H1 (cell line): ENCODE results near the gene GALNT13. TPM values are rescaled to one million over a fixed set of nuclear protein-coding genes. Genes with fewer than 3 reads are reported as not detected.

Experiments
- CTCF ChIA-PET: fragments of 300-600 bp; sonication (Branson Sonifier 250); formaldehyde crosslinking; loops from one replicate; lab custom pipeline; 2021; ENCODE audit not compliant: partially characterized antibody; lab: Charles Lee
- POLR2A ChIA-PET: fragments of 300-600 bp; sonication (Branson Sonifier 250); formaldehyde crosslinking; loops from one replicate; lab custom pipeline; 2021; ENCODE audit warnings: inconsistent platforms; ENCODE audit not compliant: partially characterized antibody; lab: Charles Lee
- DNase-seq, 2 experiments: peaks; one replicate each; pipeline versions ENCODE4 v3.0.0 to v3.0.0-alpha.2; 2010 to 2022; ENCODE audit warnings: low spot score in 2 of 2, low read depth in 1 of 2, mixed read lengths in 1 of 2
- FAIRE-seq: peaks from 2 replicates; lab custom pipeline; 2011; peaks lifted over from hg19 to GRCh38; lab: Jason Lieb, UNC
- H2AFZ ChIP-seq: 2 replicates; pipeline ENCODE4 v1.8.1; 2012; ENCODE audit warnings: low read length, inconsistent platforms
- H2AK5ac ChIP-seq: 2 replicates; pipeline ENCODE4 v1.6.1; 2013; ENCODE audit warnings: low read depth, low read length
- H2BK120ac ChIP-seq: replicated peaks from 2 replicates; pipeline ENCODE3; 2013; ENCODE audit warnings: low read depth, low read length, inconsistent platforms
- H2BK12ac ChIP-seq: 2 replicates; pipeline ENCODE4 v1.6.1; 2013; ENCODE audit warnings: low read depth, low read length
- H2BK15ac ChIP-seq: 2 replicates; pipeline ENCODE4 v1.6.1; 2013; ENCODE audit warnings: low read length
- H2BK20ac ChIP-seq: 2 replicates; pipeline ENCODE4 v1.6.1; 2013; ENCODE audit warnings: low read length
- H2BK5ac ChIP-seq: 2 replicates; pipeline ENCODE4 v1.6.1; 2013; ENCODE audit warnings: low read depth, low read length
- H3K14ac ChIP-seq: 2 replicates; pipeline ENCODE4 v1.6.1; 2013; ENCODE audit warnings: inconsistent platforms; ENCODE audit not compliant: insufficient read length
- H3K18ac ChIP-seq: 2 replicates; pipeline ENCODE4 v1.6.1; 2013; ENCODE audit warnings: low read length; ENCODE audit errors: extremely low read depth
- H3K23ac ChIP-seq: 2 replicates; pipeline ENCODE4 v1.6.1; 2013; ENCODE audit warnings: inconsistent platforms; ENCODE audit not compliant: insufficient read length
- H3K23me2 ChIP-seq: 2 replicates; pipeline ENCODE4 v1.6.1; 2013; ENCODE audit warnings: low read depth, low read length
- H3K27ac ChIP-seq: 2 replicates; pipeline ENCODE4 v1.6.1; 2011; ENCODE audit warnings: low read depth, low read length, inconsistent platforms
- H3K27me3 ChIP-seq, 4 experiments: replicated peaks in 1 of 4; 1 replicate in 1 of 4; 2 replicates in 3 of 4; pipeline versions ENCODE4 v1.6.1 to v1.8.1; 2011 to 2013; ENCODE audit warnings: low read length in 3 of 4, mild to moderate bottlenecking in 3 of 4, inconsistent platforms in 2 of 4, mixed read lengths in 2 of 4, moderate library complexity in 1 of 4; ENCODE audit not compliant: control insufficient read depth in 3 of 4, insufficient read depth in 3 of 4; ENCODE audit errors: extremely low read depth in 1 of 4
- H3K36me3 ChIP-seq, 4 experiments: 2 replicates each; pipeline versions ENCODE4 v1.6.1 to v1.8.1; 2011 to 2013; ENCODE audit warnings: mild to moderate bottlenecking in 4 of 4, low read length in 3 of 4, moderate library complexity in 2 of 4, control low read depth in 1 of 4, inconsistent platforms in 1 of 4; ENCODE audit not compliant: insufficient read depth in 4 of 4, control insufficient read depth in 2 of 4
- H3K4ac ChIP-seq: replicated peaks from 2 replicates; pipeline ENCODE3; 2013; ENCODE audit warnings: low read length, low read depth, mixed read lengths, inconsistent platforms; ENCODE audit not compliant: insufficient read length
- H3K4me1 ChIP-seq, 4 experiments: replicated peaks in 1 of 4; 1 replicate in 1 of 4; 2 replicates in 3 of 4; pipeline versions ENCODE4 v1.6.1 to v1.8.1; 2011 to 2013; ENCODE audit warnings: low read length in 3 of 4, inconsistent platforms in 2 of 4, mixed read lengths in 1 of 4; ENCODE audit not compliant: insufficient read depth in 4 of 4, control insufficient read depth in 3 of 4
- H3K4me2 ChIP-seq, 2 experiments: 2 replicates each; pipeline versions ENCODE4 v1.6.1 to v1.8.1; 2011 to 2013; ENCODE audit warnings: low read depth in 2 of 2, low read length in 2 of 2, control low read depth in 1 of 2, inconsistent platforms in 1 of 2, mild to moderate bottlenecking in 1 of 2; ENCODE audit not compliant: insufficient read depth in 1 of 2
- H3K4me3 ChIP-seq, 4 experiments: fragments of 200-600, 300-600 bp in 1 of 4; sonication (generic), shearing (Covaris generic), sonication (Bioruptor Twin) in 1 of 4; 2 replicates each; pipeline versions ENCODE4 v1.5.1 to v1.8.1; 2011 to 2016; ENCODE audit warnings: low read length in 4 of 4, low read depth in 3 of 4, control low read depth in 2 of 4, inconsistent platforms in 2 of 4, mild to moderate bottlenecking in 2 of 4, mixed read lengths in 1 of 4, moderate library complexity in 1 of 4; ENCODE audit not compliant: insufficient read depth in 2 of 4; ENCODE audit errors: extremely low read depth in 1 of 4
- H3K56ac ChIP-seq: replicated peaks from 2 replicates; pipeline ENCODE3; 2013; ENCODE audit warnings: low read depth, mild to moderate bottlenecking, mixed read lengths, low read length, inconsistent platforms; ENCODE audit not compliant: insufficient read length
- H3K79me1 ChIP-seq: 2 replicates; pipeline ENCODE4 v1.6.1; 2013; ENCODE audit warnings: low read depth, low read length, control low read depth
- H3K79me2 ChIP-seq, 2 experiments: 2 replicates each; pipeline versions ENCODE4 v1.6.1 to v1.8.1; 2012 to 2013; ENCODE audit warnings: low read length in 2 of 2, mild to moderate bottlenecking in 2 of 2, inconsistent platforms in 1 of 2; ENCODE audit not compliant: insufficient read depth in 2 of 2, control insufficient read depth in 1 of 2
- H3K9ac ChIP-seq, 4 experiments: replicated peaks in 1 of 4; 1 replicate in 1 of 4; 2 replicates in 3 of 4; pipeline versions ENCODE4 v1.6.1 to v1.8.1; 2011 to 2013; ENCODE audit warnings: low read depth in 3 of 4, low read length in 3 of 4, control low read depth in 2 of 4, mild to moderate bottlenecking in 2 of 4, moderate library complexity in 2 of 4, inconsistent platforms in 1 of 4; ENCODE audit errors: extremely low read depth in 1 of 4
- H3K9me3 ChIP-seq, 2 experiments: 2 replicates each; pipeline versions ENCODE4 v1.6.1 to v1.8.1; 2012 to 2013; ENCODE audit warnings: mild to moderate bottlenecking in 2 of 2, moderate library complexity in 2 of 2, control low read depth in 1 of 2, inconsistent platforms in 1 of 2, low read depth in 1 of 2, low read length in 1 of 2, mixed read lengths in 1 of 2; ENCODE audit not compliant: insufficient read depth in 2 of 2
- H4K20me1 ChIP-seq, 2 experiments: replicated peaks in 1 of 2; 2 replicates each; pipeline versions ENCODE3 to v1.8.1; 2011 to 2013; ENCODE audit warnings: inconsistent platforms in 2 of 2, low read length in 2 of 2, mild to moderate bottlenecking in 1 of 2; ENCODE audit not compliant: insufficient read depth in 2 of 2, control insufficient read depth in 1 of 2
- H4K5ac ChIP-seq: 2 replicates; pipeline ENCODE4 v1.6.1; 2013; ENCODE audit warnings: low read length, low read depth, mixed read lengths, inconsistent platforms; ENCODE audit not compliant: insufficient read length
- H4K8ac ChIP-seq: 2 replicates; pipeline ENCODE4 v1.8.0; 2013; ENCODE audit warnings: mild to moderate bottlenecking, moderate library complexity, low read length, inconsistent platforms; ENCODE audit not compliant: insufficient read depth; ENCODE audit errors: extremely low read depth
- H4K91ac ChIP-seq: replicated peaks from 2 replicates; pipeline ENCODE3; 2013; ENCODE audit warnings: low read length, mixed read lengths, inconsistent platforms; ENCODE audit not compliant: insufficient read length
- KDM4A ChIP-seq: IDR thresholded peaks from one replicate; pipeline ENCODE4 v1.7.1; 2012; ENCODE audit warnings: low read depth, mild to moderate bottlenecking, moderate library complexity, low read length, inconsistent platforms; ENCODE audit not compliant: severe bottlenecking
- WGBS, 2 experiments: shearing (Covaris generic) in 1 of 2; methylation state at CpG; one replicate each; pipeline versions ENCODE4 v1.1.6 to v1.1.7; 2013 to 2015; ENCODE audit warnings: low lambda C conversion rate in 2 of 2, mixed read lengths in 2 of 2, inconsistent platforms in 1 of 2, low coverage in 1 of 2, missing lambda C conversion rate in 1 of 2; ENCODE audit not compliant: insufficient replicate concordance in 2 of 2, insufficient coverage in 1 of 2, insufficient read length in 1 of 2; ENCODE audit errors: extremely low coverage in 1 of 2, missing lambda C conversion rate in 1 of 2; 5-methylcytosine and 5-hydroxymethylcytosine counted together
- polyA plus RNA-seq, 7 experiments: library from polyadenylated mRNA; depleted of rRNA in 3 of 7; stranded (reverse) in 5 of 7; unstranded in 2 of 7; fragments of >200 nt in 5 of 7; fragments of 200-250 nt in 2 of 7; gene quantifications; 1 replicate in 5 of 7; 2 replicates in 1 of 7; 4 replicates in 1 of 7; pipeline versions ENCODE4 v1.2.1 to v1.2.3, GENCODE V29; 2011 to 2013; ENCODE audit warnings: missing spikeins in 2 of 7, mixed read lengths in 2 of 7
- total RNA-seq: library from RNA; stranded (reverse); fragmentation: NEBNext Ultra II Directional; extraction: Animal tissue kit (Norgen Biotek cat#: 25700); gene quantifications from 2 replicates; pipeline ENCODE4 v1.2.1, GENCODE V29; 2021

The GALNT13 gene
- total and polyA plus RNA-seq, 2 of the 8 experiments (the other 6 are each of a cell fraction or from before 2014, with no cell fraction given) = 3.2 to 9.6 TPM

DNA sequence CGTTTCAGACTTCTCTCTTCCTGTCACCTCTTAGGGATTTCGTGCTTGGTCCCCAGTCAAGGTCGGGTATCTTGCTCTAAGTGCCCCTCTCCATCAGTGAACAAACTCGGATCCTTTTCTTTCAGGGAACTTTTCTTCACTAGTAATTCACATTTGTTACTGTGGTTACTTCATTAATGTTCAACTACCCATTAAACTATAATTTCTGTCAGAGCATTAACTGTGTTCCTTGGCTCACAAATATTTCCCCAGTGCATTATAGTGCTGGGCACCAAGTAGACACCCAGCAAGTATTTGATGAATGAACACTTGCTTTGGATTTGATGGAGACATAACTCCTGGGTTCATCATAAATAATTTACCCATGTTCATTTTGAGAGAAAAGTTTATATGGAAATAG, 617.1 kb downstream of the GALNT13 start:
- Histone ChIP-seq H3K23ac (no peak overlapping the region), H3K9ac (no peak overlapping the region), H2BK5ac (no peak overlapping the region), H4K20me1 (no peaks in the 10 kb centered on the region), H2AFZ (no peak overlapping the region), H3K27me3 (no peaks in the 10 kb centered on the region), H2BK120ac (no peak overlapping the region), H3K4ac (no peak overlapping the region), H3K4me2 (no peak overlapping the region), H4K91ac (no peak overlapping the region), H2AK5ac (no peak overlapping the region), H3K23me2 (no peaks in the 10 kb centered on the region), H3K18ac (no peak overlapping the region), H3K4me3 (no peak overlapping the region), H2BK12ac (no peak overlapping the region), H4K5ac (no peak overlapping the region), H2BK20ac (no peak overlapping the region), H3K36me3 (no peaks in the 10 kb centered on the region), H2BK15ac (no peak overlapping the region), H3K9me3 (no peaks in the 10 kb centered on the region), H3K27ac (no peak overlapping the region), H3K14ac (no peak overlapping the region), H3K79me2 (no peaks in the 10 kb centered on the region), H3K56ac (no peak overlapping the region), H3K79me1 (no peaks in the 10 kb centered on the region), H3K4me1 (peaks cover 0 to 5% (median 0%) of the 10 kb centered on the region in 4 experiments; a peak in 1 of 7 replicates), H4K8ac (no peak overlapping the region)
- DNase-seq (no peak), FAIRE-seq (no peak)
- ChIA-PET POLR2A (no interaction called here), CTCF (no interaction called here)
- WGBS, 2 experiments = 94% methylated on average over 4 of the region's 4 CpGs; no CpG with 5 or more reads in 1 of the 2 experiments
- no peak for TF ChIP-seq KDM4A
